H1 (cell line): Measurements from ENCODE around the gene PROKR1.

Experiments used
- CTCF ChIP-seq, 3 experiments: IDR thresholded peaks; 1 replicate in 2 of 3; 2 replicates in 1 of 3; pipeline versions ENCODE4 v1.5.1 to v1.6.1; 2011; ENCODE audit warnings: low read length in 3 of 3, mild to moderate bottlenecking in 3 of 3, inconsistent platforms in 2 of 3, low read depth in 1 of 3, moderate library complexity in 1 of 3; ENCODE audit not compliant: insufficient read depth in 1 of 3; ENCODE audit errors: control extremely low read depth in 1 of 3
- EP300 ChIP-seq, 2 experiments: IDR thresholded peaks; 1 replicate in 1 of 2; 2 replicates in 1 of 2; pipeline ENCODE4 v1.6.1; 2011 to 2012; ENCODE audit warnings: low read depth in 2 of 2, low read length in 2 of 2, mild to moderate bottlenecking in 2 of 2, borderline replicate concordance in 1 of 2, inconsistent platforms in 1 of 2, moderate library complexity in 1 of 2
- KDM4A ChIP-seq: IDR thresholded peaks from one replicate; pipeline ENCODE4 v1.7.1; 2012; ENCODE audit warnings: low read depth, mild to moderate bottlenecking, moderate library complexity, low read length, inconsistent platforms; ENCODE audit not compliant: severe bottlenecking
- RNF2 ChIP-seq: fragments of 200-900, 300-1000 bp; sonication (generic); IDR thresholded peaks from 2 replicates; pipeline ENCODE4 v1.7.1; 2016; ENCODE audit warnings: borderline replicate concordance, low read depth, mild to moderate bottlenecking, antibody characterized with exemption, low read length; ENCODE audit not compliant: poor library complexity, severe bottlenecking; ENCODE audit errors: missing control alignments
- RXRA ChIP-seq: IDR thresholded peaks from 2 replicates; pipeline ENCODE4 v1.6.1; 2011; ENCODE audit warnings: low read depth, mild to moderate bottlenecking, low read length, moderate library complexity; ENCODE audit not compliant: insufficient read depth
- SIRT6 ChIP-seq: IDR thresholded peaks from one replicate; pipeline ENCODE4 v1.7.1; 2012; ENCODE audit warnings: low read length, inconsistent platforms
- SIX5 ChIP-seq: IDR thresholded peaks from 2 replicates; pipeline ENCODE4 v1.6.1; 2011; ENCODE audit warnings: mild to moderate bottlenecking, low read depth, low read length
- SRF ChIP-seq: IDR thresholded peaks from 2 replicates; pipeline ENCODE4 v1.6.1; 2011; ENCODE audit warnings: mild to moderate bottlenecking, low read depth, low read length, moderate library complexity
- USF2 ChIP-seq: IDR thresholded peaks from 2 replicates; pipeline ENCODE4 v1.6.1; 2011; ENCODE audit warnings: low read length, improper control_type of control experiment
- ZNF274 ChIP-seq: IDR thresholded peaks from 2 replicates; pipeline ENCODE4 v1.7.0; 2012; ENCODE audit warnings: low read length, borderline replicate concordance; ENCODE audit errors: extremely low read depth

DNA sequence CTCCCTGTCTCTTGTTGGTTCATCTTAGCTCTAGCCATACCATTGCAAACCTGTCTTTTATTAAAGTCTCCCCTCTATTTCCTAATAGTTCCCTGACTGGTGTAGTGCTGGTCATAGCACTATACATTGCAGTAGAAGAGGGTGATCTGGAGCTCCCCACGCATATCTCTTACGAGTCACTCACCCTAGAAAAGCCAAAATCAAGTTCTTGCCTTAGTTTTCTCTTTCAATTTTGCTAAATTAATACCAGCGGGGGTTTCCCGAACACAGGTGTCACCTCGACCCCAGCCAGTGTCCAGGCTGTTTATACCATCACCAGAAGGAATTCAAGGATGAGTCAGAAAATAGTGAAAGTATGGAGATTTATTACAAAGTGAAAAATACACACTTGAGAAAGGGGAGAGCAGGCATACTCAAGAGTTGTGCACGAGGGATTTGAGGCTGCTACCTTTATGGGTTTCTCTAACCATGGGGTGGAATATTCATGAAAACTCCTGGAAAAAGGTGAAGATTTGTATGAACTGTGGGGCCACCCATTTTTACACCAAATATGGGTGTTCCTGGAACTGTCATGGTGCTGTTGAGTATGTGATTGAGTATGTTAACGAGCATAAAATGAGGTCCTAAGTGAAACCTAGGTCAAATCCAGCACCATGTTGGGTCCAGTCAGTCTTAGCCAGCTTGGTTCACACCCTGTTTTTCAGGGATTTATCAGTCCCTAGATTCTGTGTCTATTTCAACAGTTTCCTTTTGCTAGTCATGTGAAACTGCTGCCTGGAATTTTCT lies 20.2 kb downstream of the PROKR1 start:
- TF ChIP-seq ZNF274 (no peak), CTCF (IDR thresholded peaks at IDR 0.05; ENCODE audit: control extremely low read depth in 1 of 3, insufficient read depth in 1 of 3, low read depth in 1 of 3, low read length in 3 of 3) (no peak), SIRT6 (no peak), EP300 (IDR thresholded peaks at IDR 0.05; ENCODE audit: borderline replicate concordance in 1 of 2, low read depth in 2 of 2, low read length in 2 of 2) (no peak), USF2 (no peak), KDM4A (no peak), SIX5 (no peak), RXRA (no peak), RNF2 (no peak), SRF (no peak)
